ENCODE measurements around the gene CEP112.
A peak's percentile ranks its signal among the peaks of the same experiment; 100 is the strongest.

CEP112 gene

DNA sequence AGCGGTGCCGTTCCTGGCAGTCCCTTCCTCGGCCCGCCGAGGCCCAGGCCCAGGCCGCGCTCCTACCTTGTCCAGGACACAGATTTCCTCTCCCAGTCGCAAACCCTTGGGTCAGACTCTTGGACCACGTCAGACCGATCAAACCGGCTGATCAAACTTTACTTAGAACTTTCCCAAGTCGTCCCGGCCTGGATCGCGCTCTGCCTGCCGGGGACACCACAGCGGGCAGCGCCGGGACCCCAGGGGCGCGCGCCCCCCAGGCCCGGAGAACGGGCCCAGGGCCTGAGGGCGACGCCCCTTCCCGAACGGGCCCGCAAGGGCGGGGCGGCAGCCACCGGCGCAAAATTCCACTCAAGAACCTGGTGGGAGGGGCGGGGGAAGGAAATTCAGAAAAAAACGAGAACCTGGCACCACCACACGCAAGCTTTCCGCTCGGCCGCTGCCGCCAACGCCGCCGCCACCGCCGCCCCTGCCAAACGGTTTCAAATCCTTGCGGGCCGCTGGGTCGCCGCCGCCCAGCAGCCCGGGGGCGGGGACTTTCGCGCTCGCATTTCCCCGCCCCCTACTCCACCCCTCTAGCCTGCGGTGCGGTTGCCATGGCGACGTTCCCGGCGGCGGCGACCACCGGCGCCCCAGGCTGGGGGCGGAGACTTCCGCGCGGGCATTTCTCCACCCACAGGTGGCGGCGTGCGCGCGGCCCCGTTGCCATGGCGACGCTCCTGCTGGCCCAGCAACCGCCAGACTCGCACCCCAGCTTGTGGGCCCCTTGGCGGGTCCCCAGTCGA is at the start of gene CEP112:
Gene CEP112, minus strand, starts transcription at position 541 of the 785 bp plus-strand sequence.
- DNase-seq (ENCODE audit: low spot score), result peak; percentile 99

DNA sequence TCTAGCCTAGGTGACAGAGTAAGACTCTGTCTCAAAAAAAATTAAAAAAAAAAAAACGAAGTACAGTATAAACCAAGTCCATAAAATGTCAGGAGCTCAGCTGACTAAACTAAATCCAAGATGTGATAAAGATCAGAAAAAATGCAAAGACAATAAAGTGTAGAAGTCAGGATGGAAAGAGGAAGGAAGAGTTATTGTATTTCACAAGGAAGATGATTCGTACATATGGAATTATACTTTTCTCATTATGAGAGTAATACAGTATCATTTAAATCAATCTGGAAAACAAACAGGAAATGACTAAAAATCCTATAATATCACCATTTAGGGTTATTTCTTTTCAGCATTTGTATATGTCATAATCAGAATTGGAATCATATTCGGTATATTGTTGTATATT is 48.7 kb upstream of the CEP112 start:
- no peak for DNase-seq (ENCODE audit: low spot score)

DNA sequence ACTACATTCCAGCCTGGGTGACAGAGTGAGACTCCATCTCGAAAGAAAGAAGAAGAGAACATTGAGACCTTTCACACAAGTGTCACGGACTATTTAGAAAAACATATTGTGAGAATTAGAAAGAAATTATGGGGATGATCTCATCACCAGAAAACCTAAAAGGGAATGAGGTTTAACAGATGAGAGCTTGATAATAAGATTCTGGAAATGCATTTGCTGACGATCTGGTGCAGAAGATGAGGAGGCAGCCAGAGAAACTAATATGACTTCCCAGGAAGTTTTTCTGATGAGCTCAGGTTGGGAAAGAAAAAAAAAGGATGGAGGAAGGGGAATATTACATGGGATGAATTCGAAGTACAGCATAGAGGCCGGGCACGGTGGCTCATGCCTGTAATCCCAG is 48.1 kb upstream of the CEP112 start:
- no peak for DNase-seq (ENCODE audit: low spot score)

DNA sequence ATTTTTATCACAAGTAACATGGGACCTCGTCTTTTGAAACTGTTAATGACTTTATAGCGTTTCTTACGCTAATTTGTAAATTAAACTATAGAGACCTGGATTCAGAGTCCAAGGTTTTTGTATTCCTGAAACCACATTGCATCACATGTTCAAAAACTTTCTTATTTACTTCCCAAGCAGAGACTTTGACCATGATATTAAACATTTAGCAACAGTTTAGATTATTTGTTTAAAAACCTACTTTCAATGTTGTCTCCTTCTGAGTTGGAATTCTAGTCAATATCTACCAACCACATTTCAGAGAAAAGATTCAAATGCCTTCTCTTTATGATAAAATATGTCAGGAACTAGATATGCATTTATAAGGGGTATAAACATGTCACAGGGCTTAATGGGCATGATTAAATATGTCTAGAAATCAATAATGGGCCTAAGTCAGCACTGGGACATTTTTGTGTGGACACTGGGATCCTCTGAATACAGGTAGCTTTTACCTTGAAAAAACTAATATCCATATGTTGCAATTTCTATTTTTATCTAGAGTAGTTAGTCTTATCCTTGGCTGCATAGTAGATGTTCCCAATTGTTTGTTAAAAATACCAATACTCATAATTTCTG is 43.6 kb upstream of the CEP112 start:
- DNase-seq (ENCODE audit: low spot score), result no peak

DNA sequence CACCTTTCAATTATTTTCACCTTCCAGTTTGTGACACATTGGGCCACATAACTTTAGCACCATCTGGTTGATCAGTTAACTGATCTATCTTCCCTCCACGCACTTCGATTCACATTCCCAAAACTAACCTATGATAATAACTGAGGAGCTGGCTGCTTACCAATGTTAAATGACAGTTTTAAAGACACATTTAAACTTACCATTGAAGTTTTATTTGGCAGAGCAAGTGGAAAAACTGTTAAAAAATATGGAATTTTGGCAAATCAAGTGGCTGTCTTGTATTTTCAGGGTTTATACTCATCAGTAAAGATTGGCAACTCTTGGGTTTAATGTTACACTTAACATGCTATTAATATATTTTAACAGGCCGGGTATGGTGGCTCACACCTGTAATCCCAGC is 42.7 kb upstream of the CEP112 start:
- DNase-seq (ENCODE audit: low spot score), result no peak

DNA sequence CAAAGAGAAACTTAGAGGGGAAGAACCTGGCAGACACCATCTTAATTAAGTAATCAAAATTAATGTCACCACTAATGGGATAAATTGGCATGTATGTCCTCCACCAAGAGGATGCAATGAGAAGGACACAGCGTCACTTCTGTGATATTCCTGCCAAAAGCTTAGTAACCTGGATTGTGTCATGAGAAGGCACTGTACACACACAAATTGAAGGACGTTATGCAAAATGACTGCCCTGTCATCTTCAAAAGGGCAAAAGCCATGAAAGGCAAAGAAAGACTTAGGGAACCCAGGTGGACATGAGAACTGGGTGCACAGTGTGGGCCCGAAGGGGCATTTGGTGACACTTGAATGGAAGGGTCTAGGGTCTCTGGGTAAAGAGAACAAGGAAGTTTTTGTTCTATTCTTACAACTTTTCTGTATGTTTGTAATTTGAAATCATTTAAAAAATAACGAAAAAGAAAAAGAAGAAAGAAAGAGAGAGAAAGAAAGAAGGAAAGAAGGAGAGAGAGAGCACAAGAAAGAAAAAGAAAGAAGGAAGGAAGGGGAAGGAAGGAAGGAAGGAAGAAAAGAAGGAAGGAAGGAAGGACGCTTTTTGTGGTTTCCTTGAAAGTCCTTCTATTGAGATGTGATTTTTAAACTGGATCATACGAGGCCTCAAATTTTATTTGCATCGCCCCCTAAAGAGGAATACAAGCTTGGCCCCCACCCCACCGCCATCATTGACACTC is 41.3 kb upstream of the CEP112 start:
- DNase-seq (ENCODE audit: low spot score), result no peak

DNA sequence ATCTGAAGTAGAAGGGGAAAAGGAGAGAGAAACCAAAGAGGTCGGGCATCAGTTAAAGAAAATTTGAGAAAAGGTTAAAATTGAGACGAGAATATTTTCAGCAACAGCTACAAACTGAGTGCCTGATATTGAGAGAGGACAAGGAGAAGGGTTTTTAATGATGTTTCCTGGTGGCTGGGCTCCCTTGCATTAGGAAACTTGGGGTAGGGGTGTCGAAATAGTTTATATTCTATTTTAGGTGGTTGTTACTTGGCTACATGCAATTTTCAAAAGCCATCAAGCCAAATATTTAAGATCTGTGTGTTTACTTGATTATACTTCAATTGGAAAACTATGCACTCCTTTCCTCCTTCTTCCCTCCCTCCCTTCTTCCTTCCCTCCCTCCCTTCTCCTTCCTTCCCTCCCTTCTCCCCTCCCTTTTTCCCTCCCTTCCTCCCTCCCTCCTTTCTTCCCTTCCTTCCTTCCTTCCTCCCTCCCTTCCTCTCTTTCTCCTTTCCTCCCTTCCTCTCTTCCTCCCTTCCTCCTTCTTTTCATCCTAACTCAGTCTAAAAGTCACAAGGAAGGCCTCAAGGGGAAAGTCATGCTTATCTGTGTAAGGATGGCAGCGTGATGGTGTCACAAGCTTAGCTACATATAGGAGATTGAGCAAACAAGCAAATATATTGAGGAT is 39.1 kb upstream of the CEP112 start:
- no peak for DNase-seq (ENCODE audit: low spot score)

DNA sequence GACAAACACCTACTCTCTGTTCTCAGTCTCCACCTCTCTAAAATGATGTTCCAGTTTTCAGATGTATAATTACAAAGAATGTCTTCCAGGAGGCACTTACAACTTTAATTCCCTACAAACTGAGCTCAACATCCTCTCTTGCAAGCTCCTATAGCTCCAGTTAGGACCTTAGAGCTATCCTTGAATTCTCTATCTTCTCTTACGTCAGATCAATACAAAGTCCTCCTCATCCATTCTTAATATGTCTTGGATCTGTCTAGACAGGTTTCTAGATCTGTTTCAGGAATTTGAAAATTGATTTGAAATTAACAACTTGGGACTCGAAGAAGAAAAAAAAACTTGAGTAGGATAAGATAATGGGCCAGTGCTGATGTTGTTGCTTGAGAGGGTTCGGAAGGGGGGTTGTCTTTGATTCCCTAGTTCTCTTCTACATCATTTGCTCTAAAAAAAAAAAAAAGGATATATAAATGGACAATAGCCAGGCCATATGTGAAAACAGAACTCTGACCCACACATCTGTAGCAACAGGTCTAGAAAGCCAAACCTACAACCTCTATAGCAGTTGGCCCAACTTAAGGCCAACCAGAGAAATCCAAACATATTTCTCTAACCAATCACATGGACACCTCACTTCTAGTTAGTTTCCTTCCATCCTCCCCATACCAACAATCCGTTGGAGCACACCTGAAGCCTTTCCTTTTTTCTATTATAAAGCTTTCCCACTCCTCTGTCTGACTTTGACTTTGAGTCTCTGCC is 38.0 kb upstream of the CEP112 start:
- DNase-seq (ENCODE audit: low spot score), result no peak

DNA sequence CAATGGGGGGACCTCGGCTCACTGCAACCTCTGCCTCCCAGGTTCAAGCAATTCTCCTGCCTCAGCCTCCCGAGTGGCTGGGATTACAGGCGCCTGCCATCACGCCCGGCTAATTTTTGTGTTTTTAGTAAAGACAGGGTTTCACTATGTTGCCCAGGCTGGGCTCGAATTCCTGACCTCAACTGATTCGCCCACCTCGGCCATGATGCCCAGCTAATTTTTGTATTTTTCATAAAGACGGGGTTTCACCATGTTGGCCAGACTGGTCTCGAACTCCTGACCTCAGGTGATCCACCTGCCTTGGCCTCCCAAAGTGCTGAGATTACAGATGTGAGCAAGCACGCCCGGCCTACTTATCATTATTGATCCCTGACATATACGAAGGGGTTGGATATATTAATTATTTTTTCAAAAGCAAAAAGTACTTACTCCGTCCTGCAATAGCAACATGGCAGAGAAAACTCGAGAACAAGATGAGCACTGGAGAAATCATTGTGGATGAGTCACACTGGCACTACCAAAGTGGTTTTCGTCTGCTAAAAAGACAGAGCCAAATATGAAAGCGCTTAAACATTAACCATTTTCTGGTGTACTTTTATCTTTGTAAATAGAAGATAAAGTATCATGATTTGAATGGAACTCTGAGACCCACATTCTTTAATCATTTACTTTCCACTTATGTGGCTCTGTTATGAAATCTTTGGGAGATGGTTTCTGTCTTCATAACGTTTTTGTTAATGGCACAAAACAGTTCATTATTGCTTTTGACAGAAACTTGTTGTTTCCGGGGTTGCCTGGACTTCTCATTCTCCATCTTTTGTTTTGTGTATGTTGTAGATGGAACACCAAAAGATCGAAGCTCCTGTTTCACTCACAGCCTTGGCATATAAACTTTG is 37.2 kb upstream of the CEP112 start, which contains the start of gene APOH:
Gene APOH, minus strand, starts transcription at position 529 of the 896 bp plus-strand sequence. Its CDS starts 36 bp downstream, at position 493.
- DNase-seq (ENCODE audit: low spot score), result no peak

DNA sequence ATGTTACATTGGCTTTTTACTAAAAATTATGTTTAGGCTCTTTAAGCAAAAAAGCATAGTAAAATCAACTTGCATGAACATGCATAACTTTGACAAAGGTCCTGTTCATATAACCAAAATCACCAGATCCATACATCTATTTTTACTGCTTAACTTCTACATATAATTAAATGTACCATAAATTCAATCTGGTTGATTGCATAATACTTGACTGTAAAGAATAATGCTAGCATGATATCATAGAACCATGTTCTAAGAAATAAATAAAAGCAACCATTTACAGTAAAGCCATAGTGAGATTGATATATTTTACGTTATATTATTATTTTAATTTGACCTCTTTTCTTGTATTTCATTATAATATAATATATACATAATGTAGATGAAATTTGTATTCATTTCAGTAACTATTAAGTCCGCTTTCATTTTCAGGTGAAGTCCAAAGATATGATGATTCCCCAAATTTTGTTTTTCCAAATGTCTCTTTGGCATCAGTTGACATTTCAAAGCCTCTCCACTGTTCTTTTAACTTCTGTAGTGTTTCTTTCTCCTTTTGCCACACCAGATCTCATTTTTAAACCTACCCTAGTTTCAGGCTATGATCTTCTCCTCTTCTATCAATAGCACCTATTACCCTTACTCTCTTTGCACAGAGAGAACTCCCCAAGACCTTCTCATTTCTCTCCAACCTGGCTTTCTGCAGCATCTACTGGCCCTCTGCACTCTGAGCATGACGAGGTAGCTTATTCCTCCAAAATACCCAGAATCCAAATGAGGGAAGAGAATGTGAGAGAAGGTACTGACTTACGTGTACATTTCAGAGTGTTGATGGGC is 35.5 kb upstream of the CEP112 start:
- no peak for DNase-seq (ENCODE audit: low spot score)

DNA sequence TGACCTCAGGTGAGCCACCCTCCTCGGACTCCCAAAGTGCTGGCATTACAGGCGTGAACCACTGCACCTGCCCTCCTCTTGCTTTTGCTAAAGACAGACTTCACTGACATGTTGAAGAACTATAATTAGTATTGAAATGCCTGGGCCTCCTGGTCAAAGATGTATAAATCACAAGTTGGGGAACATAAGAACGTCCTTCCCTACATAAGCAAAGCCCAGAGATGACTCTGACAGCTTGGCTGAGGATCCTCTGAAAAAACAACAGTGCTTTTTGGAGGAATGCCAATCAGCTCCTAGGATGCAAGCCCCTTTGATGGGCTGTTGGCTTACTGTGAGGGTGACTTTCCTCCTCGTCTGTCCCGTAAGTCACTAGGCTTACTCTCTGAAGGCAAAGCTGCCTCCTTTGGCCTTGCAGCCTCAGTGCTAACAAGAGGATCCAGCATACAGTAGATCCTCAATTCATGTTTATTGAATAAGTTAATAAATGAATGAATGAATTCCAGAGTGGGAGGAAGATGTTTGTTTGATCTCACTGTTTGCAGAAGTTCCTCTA is 30.9 kb upstream of the CEP112 start:
- DNase-seq (ENCODE audit: low spot score), result no peak

DNA sequence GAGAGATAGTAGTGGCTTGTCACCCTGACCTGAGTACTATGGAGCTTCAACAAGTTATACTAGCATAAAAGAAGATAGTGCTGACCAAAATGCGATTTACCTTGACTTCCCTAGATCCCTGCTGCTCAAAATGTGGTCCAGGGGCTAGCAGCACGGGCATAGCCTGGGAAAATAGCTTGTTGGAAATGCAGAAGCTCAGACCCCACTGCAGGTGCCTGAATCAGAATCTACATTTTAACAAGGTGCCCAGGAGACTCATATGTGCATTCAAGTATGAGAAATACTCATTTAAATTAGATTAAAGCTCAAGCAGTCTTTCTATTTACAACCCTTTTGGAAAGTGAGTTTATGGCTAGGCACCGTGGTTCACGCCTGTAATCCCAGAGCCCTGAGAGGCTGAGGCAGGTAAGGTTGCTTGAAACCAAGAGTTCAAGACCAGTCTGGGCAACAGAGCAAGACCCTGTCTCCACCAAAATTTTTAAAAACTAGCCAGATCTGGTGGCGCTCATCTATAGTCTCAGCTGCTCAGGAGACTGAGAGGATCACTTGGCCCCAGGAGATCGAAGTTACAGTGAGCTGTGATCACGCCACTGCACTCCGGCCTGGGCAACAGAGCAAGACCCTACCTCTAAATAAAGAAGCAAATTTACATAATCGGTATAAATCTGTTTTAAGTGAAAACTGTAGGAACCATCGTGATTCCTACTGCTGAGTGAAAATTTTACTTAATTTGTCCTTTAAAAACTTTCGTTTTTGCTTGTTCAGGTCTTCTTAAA is 30.0 kb upstream of the CEP112 start:
- no peak for DNase-seq (ENCODE audit: low spot score)

DNA sequence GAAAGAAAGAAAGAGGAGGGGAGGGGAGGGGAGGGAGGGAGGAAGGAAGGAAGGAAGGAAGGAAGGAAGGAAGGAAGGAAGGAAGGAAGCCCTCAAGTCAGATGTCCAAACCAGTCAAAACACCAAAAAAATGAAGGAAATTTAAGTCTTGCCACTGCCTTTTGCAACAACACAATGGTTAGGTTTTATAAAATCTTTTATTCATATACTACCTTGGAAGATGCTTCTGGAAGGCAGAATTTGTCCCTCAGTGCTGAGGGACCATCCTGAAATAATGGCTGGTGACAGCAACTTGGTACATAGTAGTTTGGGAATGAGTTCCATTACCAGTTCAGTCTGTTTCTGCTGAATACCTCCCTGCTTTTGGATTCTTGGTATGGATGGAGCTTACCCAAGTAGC is 29.4 kb upstream of the CEP112 start:
- no peak for DNase-seq (ENCODE audit: low spot score)

DNA sequence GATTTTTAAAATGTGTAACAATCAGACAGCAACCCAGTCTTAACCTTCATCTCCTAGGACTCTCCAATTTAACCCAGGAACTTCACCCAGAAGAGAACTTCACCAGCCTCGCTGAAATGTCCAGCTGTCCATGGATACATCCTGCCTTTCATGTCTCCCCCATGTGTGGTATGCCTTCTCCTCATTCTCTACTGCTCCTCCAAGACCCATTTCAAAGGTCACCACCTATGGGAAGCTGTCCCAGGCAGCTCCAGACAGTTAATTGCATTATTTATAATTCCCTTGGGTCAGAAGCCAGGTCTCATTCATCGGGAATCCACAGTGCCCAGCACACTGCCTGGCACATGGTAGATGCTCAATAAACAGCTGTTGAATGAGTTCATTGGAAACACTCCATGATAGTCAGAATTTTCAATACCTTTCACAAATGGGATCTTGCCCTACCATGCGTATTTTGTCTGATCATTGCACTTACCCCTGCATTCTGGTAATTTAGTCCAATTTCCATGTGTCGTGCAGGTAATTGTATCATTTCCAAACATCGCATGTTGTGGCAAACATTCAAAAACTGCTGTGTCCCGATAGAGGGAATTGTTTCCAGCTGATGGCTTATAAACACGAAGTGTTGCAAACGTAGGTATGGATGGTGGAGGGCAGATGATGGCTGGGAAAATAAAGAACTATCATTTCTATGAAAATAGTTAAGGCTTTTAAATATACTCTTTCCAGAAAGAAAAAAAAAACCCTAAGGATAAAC is 28.3 kb upstream of the CEP112 start:
- DNase-seq (ENCODE audit: low spot score), result no peak

DNA sequence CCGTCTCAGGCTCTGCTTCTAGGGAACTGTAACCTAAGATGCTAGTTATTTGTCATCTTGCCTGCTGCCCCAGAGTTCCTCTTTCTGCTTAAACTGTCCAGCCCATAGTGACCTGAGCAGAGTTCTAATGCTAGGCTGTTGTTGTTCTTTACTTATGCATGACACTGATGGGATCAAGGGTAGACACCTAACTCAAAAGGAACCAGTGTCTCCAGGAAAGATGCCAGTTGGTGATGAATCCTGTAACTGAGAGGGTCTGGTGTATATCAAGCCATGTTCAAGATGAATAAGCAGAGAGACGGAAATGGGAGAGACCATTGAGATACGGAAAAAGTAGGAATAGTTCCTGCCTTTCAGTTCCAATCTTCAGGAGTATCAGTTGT is 23.6 kb upstream of the CEP112 start:
- no peak for DNase-seq (ENCODE audit: low spot score)

DNA sequence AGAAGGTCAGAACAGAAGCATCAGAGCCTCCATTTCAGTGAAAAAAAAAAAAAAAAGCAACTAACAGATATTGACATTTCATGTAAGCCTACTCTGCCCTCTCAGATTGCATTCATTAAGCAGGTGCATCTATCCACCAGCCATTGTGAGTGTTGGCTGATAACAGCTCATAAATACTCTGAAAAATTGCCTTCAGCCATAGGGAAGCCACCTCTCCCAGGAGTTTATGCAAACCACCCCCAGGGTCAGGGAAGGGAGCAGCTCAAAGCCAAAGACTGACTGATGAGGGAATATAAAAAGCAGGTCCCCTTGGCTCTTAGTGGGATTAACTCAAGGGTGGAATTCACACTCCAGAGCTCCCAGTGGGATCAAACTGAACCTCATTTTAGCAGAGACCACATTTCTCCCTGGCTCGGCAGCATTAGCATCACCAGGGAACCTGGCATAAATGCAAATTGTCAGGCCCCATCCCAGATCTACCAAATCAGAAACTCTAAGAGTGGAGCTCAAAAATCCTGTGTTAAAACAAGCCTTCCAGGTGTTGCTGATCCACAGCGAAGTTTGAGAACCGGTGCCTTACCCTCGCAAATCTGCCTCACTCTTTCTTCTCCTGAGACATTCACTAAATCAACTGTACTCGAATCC is 23.1 kb upstream of the CEP112 start:
- DNase-seq (ENCODE audit: low spot score), result no peak

DNA sequence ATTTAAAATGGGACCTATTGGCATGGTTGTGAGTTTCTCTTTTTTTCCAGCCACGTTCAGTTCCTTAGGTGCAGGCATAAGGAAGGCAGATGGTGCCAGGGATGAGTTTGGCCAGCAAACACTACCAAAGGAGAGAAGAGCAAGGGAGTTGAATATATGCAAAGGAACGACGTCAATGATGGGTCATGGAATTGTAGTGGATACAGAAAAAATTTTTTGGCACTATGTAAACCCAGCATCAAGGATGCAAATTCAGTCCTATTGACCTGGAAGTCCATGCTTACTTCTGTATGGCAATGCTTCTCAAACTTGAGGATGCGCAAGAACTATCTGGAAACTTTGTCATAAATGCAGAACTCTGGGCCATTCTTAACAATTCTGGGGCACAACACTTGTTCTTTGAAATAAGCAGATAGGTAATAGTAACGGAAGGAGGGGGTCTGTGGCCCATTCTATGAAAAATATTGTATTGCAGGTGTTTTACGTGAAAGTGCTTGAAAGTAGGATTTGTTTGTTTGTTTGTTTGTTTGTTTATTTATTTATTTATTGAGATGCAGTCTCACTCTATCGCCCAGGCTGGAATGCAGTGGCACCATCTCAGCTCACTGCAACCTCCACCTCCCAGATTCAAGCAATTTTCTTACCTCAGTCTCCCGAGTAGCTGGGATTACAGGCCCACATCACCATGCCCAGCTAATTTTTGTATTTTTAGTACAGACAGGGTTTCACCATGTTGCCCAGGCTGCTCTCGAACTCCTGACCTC is 19.3 kb upstream of the CEP112 start:
- no peak for DNase-seq (ENCODE audit: low spot score)

All from ecto neural progenitor cell (in vitro differentiated cells).